Central memory CD8-positive, alpha-beta T cell (primary cell): ENCODE measurements around the gene S100A12.
A peak's percentile ranks its signal among the peaks of the same experiment; 100 is the strongest.

Experiments used
- ATAC-seq: fragments of 150-1000 bp; cut with Tn5 transposase; replicated peaks from 2 replicates; pipeline ENCODE4 v1.10.0; 2022; ENCODE audit warnings: mild to moderate bottlenecking, moderate FRiP score, moderate number of reproducible peaks; ENCODE audit not compliant: poor library complexity, severe bottlenecking; ENCODE audit errors: extremely low read depth
- DNase-seq, 2 donors: peaks; one replicate each; pipeline ENCODE4 v3.0.0; 2021; ENCODE audit warnings: low spot score in 2 of 2
- H3K27ac Mint-ChIP-seq: one replicate; pipeline ENCODE4 v1.8.0; 2022; ENCODE audit warnings: low read depth, mild to moderate bottlenecking, moderate library complexity, mixed read lengths
- H3K27me3 Mint-ChIP-seq: one replicate; pipeline ENCODE4 v1.8.0; 2022; ENCODE audit warnings: mixed read lengths
- H3K36me3 Mint-ChIP-seq: one replicate; pipeline ENCODE4 v1.8.0; 2022; ENCODE audit warnings: mild to moderate bottlenecking, moderate library complexity, mixed read lengths; ENCODE audit not compliant: insufficient read depth
- H3K4me1 Mint-ChIP-seq: one replicate; pipeline ENCODE4 v1.8.0; 2022; ENCODE audit warnings: mixed read lengths
- H3K4me3 Mint-ChIP-seq: one replicate; pipeline ENCODE4 v1.8.0; 2022; ENCODE audit warnings: mild to moderate bottlenecking, moderate library complexity, mixed read lengths
- H3K9me3 Mint-ChIP-seq: one replicate; pipeline ENCODE4 v1.8.0; 2022; ENCODE audit warnings: mixed read lengths

S100A12 gene

DNA sequence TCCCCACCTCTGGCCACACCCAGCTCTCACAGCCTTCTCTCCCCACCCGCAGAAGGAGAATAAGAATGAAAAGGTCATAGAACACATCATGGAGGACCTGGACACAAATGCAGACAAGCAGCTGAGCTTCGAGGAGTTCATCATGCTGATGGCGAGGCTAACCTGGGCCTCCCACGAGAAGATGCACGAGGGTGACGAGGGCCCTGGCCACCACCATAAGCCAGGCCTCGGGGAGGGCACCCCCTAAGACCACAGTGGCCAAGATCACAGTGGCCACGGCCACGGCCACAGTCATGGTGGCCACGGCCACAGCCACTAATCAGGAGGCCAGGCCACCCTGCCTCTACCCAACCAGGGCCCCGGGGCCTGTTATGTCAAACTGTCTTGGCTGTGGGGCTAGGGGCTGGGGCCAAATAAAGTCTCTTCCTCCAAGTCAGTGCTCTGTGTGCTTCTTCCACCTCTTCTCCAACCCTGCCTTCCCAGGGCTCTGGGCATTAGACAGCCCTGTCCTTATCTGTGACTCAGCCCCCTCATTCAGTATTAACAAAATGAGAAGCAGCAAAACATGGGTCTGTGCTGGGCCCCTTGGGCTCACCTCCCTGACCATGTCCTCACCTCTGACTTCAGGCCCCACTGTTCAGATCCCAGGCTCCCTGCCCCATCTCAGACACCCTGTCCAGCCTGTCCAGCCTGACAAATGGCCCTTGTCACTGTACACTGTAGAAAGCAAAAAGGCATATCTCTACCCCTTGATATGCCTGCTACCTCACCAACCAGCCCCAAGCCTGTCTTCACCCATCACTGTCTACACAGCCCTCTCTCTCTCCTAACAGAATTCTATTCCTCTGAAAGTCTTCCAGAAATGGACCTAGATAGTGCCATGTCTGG lies 14.6 kb downstream of the S100A12 start:
- Mint-ChIP-seq H3K4me1 (no peaks in the 10 kb centered on the region), H3K9me3 (no peaks in the 10 kb centered on the region), H3K27me3 (peaks cover 69% of the 10 kb centered on the region), H3K4me3 (no peak overlapping the region), H3K36me3 (no peaks in the 10 kb centered on the region), H3K27ac (peak overlapping the region; percentile 29)
- no peak for ATAC-seq
- no peak for DNase-seq

DNA sequence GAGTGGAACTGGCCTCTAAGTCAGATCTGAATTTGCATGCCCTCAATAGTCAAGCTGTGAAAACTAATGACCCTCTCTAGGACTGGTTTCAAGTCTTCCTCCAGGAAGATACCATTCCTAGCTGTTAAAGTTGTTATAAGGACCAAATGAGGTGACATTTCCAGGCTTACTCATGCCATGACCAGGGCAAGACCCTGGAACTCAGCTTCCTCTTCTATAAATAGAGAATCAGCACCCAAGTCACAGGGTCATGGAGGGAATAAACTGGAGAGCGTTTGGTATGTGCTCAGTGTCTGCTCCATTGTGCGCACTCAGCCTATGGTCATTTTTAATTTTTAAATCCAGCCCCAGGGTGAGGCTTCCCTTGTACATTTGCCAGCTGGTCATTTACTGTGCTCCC lies 15.2 kb downstream of the S100A12 start:
- no peak for ATAC-seq
- Mint-ChIP-seq H3K4me3 (no peak overlapping the region), H3K36me3 (no peaks in the 10 kb centered on the region), H3K4me1 (no peaks in the 10 kb centered on the region), H3K27me3 (peaks cover 64% of the 10 kb centered on the region), H3K9me3 (no peaks in the 10 kb centered on the region), H3K27ac (no peak overlapping the region)
- no peak for DNase-seq

DNA sequence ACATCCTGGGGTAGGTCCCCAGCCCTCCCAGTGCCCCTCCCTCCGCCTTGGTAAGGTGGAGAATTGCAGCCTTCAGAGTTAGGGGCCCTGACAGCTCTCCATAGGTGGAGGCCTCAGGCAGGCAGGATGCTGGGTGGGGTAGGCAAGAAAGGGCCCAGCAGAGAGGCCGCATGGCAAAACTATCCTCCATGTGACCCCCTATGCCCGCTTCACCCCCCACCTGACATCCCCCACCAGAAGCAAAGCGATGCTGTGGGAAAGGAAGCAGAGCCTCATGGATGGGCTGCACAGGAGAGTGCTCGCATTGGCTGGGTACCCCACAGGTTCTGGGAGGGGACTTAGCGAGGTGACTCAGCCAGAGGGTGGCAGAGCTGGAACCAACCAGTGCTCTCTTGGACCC lies 16.2 kb downstream of the S100A12 start:
- Mint-ChIP-seq H3K4me3 (no peak overlapping the region), H3K4me1 (no peaks in the 10 kb centered on the region), H3K27me3 (peaks cover 55% of the 10 kb centered on the region), H3K9me3 (no peaks in the 10 kb centered on the region), H3K27ac (no peak overlapping the region), H3K36me3 (no peaks in the 10 kb centered on the region)
- DNase-seq (peak in 1 of 2 donors; percentile 11), ATAC-seq (no peak)

DNA sequence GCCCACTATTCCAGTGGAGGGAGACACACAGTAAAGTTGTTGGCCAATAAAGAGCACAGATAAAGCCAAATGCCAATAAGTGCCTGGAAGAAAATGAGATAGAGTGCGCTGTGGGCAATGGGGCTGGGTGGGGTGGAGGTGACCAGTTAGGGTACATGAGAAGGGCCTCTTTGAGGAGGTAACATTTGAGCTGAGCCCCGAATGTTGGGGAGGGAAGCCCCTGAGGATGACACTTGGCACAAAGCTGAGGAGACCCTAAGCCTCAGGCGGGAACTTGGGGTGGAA lies 16.8 kb downstream of the S100A12 start:
- ATAC-seq (no peak), DNase-seq (no peak)
- H3K4me1 Mint-ChIP-seq: no peaks in the 10 kb centered on the region
- H3K27me3 Mint-ChIP-seq: peaks cover 54% of the 10 kb centered on the region
- no peaks in the 10 kb centered on the region for H3K36me3 Mint-ChIP-seq
- H3K9me3 Mint-ChIP-seq: no peaks in the 10 kb centered on the region
- no peak overlapping the region for H3K27ac Mint-ChIP-seq
- no peak overlapping the region for H3K4me3 Mint-ChIP-seq

DNA sequence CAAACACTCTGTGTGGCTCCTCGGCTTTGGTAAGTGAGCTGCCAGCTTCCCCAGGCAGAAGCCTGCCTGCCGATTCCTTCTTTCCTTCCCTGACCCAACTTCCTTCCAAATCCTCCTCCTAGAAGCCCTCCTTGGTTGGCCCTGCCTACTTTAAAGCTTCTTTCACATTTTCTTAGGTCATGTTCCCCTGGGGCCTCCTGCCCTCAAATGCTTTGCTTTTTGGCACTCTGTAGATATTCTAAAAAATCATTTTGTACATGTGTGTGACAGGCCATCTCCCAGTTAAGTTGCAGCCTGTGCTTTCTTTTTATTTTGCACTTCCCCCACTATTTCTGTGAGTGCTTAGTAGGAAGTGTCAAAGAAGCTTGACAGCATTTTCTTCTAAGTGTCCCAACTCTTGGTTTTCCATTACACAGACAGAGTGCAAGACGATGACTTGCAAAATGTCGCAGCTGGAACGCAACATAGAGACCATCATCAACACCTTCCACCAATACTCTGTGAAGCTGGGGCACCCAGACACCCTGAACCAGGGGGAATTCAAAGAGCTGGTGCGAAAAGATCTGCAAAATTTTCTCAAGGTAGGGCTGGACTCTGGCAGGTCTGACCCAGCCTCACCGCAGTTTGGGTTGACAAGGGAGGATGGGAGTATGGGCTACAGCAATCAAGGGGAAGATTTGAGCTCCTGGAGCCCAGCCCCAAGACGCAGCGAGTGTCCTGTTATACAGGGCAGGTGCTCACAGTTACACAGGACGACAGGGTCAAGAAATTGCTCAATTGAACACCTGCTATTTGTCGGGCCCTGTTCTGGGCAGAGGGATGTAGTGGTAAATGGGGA lies 17.3 kb downstream of the S100A12 start, which contains the start of gene S100A9:
S100A9 (plus strand) TSS at position 2 of the 838 bp plus-strand sequence; CDS start at position 432, 430 bp downstream.
- H3K36me3 Mint-ChIP-seq: no peaks in the 10 kb centered on the region
- no peak within 1 kb of the TSS for H3K4me3 Mint-ChIP-seq
- DNase-seq (peak in 1 of 2 donors; percentile 9), ATAC-seq (no peak)
- no peak within 1 kb of the TSS for H3K27ac Mint-ChIP-seq
- H3K27me3 Mint-ChIP-seq: peaks cover 54% of the 10 kb centered on the region
- no peaks in the 10 kb centered on the region for H3K4me1 Mint-ChIP-seq
- H3K9me3 Mint-ChIP-seq: no peaks in the 10 kb centered on the region

DNA sequence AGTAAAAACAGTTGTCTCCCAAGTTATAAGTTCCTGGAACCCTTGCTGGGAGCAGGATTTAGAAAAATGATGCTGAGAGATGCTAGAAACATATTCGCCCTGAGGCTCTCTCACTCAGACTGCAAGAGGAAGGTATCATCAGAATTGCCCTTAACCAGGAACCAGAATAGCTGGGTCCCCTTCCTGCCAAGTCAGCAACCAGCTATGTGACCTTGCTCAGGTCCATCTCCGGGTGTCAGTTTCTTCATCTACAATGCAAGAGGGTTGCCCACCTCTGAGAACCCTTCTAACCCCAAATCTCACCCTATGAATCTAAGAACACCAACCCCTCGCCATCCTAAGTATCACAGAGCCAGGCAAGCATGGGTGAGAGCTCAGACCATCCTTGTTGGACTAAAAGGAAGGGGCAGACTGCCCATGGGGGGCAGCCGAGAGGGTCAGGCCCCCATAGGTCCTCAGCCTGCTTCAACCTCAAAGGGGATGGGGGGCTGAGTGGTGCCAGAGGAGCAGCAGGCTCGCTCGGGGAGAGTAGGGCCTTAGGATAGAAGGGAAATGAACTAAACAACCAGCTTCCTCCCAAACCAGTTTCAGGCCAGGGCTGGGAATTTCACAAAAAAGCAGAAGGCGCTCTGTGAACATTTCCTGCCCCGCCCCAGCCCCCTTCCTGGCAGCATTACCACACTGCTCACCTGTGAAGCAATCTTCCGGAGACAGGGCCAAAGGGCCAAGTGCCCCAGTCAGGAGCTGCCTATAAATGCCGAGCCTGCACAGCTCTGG lies 18.2 kb downstream of the S100A12 start:
- Mint-ChIP-seq H3K4me1 (peaks cover 5% of the 10 kb centered on the region), H3K27me3 (peaks cover 51% of the 10 kb centered on the region), H3K9me3 (no peaks in the 10 kb centered on the region), H3K27ac (no peak overlapping the region), H3K36me3 (no peaks in the 10 kb centered on the region), H3K4me3 (no peak overlapping the region)
- ATAC-seq (no peak), DNase-seq (no peak)

DNA sequence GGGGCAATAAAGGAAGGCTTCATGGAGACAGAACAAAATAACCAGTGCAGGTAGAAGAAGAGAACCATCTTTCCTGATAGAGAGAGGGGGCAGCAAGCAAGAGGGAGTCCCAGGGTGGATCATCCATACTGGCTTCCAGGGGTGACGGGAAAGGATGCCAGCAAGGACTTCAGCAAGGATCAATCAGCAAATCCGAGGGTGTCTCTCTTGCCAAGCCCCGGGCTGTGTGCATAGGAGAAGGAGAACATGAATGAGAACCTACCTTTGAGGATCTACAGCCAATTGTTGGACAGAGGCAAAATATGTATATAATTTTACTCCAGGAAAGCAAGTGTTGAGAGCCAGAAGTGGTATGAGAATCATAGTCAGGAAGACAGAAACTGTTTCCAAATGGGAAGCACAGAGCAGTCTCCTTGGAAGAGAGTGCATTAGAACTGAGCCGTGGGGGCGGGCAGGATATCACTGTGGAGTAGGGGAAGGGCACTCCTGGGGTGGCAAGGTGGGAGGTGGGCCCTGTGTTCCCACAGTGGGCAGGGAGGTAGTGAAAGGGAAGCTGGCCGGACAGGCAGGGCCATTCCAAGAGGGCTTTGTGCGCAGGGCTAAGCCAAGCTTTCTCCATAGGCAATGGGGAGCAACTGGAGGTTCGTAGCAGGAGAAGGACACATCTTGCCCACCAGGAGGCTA lies 18.9 kb downstream of the S100A12 start:
- Mint-ChIP-seq H3K36me3 (no peaks in the 10 kb centered on the region), H3K27me3 (peaks cover 49% of the 10 kb centered on the region), H3K4me1 (peaks cover 5% of the 10 kb centered on the region), H3K27ac (no peak overlapping the region), H3K4me3 (no peak overlapping the region), H3K9me3 (no peaks in the 10 kb centered on the region)
- DNase-seq (no peak), ATAC-seq (no peak)

DNA sequence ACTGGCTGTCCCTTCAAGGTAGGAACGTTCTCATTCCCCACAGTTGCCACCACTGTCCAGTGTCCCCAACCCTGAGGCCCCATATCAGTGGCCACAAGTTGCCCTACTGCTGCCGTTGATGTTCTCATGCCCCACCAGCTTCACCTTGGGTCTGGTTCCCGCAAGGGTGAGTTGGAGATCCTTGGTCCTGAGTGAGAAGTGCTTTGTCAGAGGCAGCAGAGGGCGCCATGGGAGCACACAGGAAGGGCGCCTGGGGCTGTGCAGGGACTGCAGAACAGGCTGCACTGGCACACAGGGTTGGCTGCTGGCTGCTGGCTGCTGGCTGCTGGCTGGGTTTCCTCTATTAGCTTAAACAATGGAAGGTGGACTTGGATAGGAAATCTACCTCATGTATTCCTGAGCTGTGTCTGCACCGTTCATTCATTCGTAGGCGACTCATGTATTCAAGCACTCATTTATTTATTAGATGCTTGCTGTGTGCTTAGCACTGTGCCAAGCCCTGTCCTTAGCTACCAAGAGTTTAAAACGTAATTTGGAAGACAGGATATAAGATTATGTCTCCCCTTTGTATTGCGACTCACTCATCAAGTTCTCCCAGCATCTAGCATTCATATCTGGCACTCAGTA lies 19.9 kb downstream of the S100A12 start:
- DNase-seq: no peak
- Mint-ChIP-seq H3K27me3 (peaks cover 39% of the 10 kb centered on the region), H3K27ac (no peak overlapping the region), H3K36me3 (no peaks in the 10 kb centered on the region), H3K4me3 (no peak overlapping the region), H3K4me1 (peaks cover 5% of the 10 kb centered on the region), H3K9me3 (no peaks in the 10 kb centered on the region)
- ATAC-seq: no peak

DNA sequence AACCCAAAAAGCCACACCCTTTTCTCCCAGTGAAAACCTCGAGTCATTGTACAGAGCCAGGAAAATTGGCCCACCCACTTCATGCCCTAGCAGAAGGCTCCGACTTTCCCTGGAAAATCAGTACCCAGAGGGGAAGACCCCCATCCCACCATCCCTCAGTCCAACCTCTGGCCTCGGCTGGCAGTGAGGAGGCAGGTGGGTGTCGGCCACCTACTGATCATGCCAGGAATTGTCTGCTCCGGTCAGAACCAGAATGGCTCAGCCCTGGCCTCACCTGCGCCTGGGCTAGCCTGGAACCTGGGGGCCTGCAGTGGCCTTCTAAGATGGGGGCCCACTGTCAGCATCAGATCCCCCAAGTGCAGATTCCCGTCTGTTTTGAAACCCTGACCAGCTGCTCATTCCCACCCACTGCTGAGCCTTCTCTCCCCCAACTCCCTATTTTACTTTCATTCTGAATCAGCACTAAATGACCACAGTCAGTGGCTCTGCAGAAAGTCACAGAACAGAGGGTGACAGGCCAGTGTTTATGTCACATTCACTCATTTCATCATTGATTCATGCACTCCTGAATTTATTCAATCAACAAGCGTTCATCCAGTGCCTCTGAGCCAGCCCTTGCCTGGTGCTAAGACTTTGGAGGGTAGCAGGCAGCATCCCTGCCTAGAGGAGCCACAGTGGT lies 20.8 kb downstream of the S100A12 start:
- ATAC-seq (no peak), DNase-seq (no peak)
- no peak overlapping the region for H3K27ac Mint-ChIP-seq

DNA sequence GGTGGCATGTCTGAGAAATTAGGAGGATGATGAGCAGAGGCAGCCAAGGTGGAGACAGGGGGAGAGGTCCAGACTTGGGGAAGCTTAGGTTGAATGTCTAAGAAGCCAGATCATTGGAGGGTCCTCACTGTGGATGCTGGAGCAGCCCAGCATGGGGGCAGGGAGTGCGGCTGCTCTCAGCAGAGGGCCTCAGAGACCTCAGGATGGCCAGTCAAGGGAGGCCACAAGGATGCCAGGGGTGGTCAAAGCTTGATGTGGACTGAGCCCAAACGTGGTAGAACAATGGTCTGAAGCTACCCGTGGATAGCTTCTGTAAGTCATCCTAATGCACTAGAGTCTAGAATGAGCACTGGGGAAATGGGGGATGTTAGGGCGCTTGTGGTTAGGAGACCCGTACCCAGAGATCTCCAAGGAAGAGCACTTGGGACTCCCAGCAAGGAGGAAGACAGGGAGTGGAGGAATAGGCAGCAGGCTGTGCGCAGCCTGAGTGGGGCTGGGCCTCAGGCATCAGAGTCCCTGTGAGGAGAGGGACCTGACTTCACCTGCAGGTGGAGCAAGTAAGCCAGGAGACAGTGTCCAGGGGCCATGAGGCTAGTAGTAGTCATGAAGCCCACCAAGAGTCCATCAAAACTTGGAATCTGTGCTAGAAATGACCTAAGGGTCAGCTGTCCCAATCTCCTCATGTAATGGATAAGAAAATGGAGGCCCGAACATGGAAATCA lies 22.0 kb downstream of the S100A12 start:
- no peak overlapping the region for H3K27ac Mint-ChIP-seq
- DNase-seq (no peak), ATAC-seq (no peak)
- H3K27me3 Mint-ChIP-seq: peaks cover 56% of the 10 kb centered on the region
- H3K9me3 Mint-ChIP-seq: no peaks in the 10 kb centered on the region
- no peak overlapping the region for H3K4me3 Mint-ChIP-seq
- H3K4me1 Mint-ChIP-seq: peaks cover 5% of the 10 kb centered on the region
- H3K36me3 Mint-ChIP-seq: no peaks in the 10 kb centered on the region

More for the DNA sequence above, 20.8 kb downstream of the S100A12 start:
- H3K4me3 Mint-ChIP-seq: no peak overlapping the region
- H3K36me3 Mint-ChIP-seq: no peaks in the 10 kb centered on the region
- H3K4me1 Mint-ChIP-seq: peaks cover 5% of the 10 kb centered on the region
- H3K27me3 Mint-ChIP-seq: peaks cover 48% of the 10 kb centered on the region
- H3K9me3 Mint-ChIP-seq: no peaks in the 10 kb centered on the region

DNA sequence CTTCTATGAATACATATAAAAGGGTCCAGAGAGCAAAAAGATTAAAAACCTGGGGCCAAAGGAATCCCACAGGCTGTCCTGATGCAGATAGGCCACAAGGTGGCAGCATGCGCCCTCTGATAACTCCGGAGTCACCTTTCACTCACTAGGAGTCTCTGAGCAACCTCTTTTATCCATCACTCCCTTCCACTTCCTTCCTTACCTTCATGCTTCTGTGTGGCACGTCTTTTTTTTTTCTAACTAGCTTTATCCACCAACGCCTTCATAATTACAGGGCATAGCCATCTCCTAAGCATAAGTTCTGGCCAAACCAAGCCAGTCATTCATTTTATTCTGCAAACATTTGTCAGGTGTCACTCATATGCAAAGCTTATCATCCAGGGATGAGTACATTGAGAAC lies 22.9 kb downstream of the S100A12 start:
- Mint-ChIP-seq H3K4me1 (peaks cover 5% of the 10 kb centered on the region), H3K27ac (no peak overlapping the region), H3K36me3 (no peaks in the 10 kb centered on the region), H3K4me3 (no peak overlapping the region), H3K27me3 (peaks cover 58% of the 10 kb centered on the region), H3K9me3 (no peaks in the 10 kb centered on the region)
- ATAC-seq (peak; percentile 36), DNase-seq (peak in 1 of 2 donors; percentile 29)
